ENCODE results near the gene TPO.

DNA sequence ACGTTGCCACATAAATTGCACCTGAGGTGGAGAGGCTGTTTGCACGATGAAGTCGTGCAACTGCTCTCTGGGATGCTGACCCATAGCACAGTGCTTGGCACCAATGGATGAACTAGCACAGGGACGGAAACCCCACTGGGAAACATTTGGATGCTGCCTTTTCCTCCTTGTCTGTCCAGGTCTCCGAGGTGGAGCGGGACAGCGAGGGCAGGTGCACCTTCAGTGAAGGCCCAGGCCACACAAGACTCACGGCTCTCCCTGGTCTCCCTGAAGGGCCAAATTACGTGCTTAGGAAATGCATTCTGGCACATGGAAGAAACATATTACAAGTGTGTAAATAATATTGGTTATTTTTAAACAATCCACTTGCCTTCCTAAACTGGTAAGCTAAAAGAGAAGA is 70.3 kb downstream of the TPO start:
- TF ChIP-seq, protein P1, sequence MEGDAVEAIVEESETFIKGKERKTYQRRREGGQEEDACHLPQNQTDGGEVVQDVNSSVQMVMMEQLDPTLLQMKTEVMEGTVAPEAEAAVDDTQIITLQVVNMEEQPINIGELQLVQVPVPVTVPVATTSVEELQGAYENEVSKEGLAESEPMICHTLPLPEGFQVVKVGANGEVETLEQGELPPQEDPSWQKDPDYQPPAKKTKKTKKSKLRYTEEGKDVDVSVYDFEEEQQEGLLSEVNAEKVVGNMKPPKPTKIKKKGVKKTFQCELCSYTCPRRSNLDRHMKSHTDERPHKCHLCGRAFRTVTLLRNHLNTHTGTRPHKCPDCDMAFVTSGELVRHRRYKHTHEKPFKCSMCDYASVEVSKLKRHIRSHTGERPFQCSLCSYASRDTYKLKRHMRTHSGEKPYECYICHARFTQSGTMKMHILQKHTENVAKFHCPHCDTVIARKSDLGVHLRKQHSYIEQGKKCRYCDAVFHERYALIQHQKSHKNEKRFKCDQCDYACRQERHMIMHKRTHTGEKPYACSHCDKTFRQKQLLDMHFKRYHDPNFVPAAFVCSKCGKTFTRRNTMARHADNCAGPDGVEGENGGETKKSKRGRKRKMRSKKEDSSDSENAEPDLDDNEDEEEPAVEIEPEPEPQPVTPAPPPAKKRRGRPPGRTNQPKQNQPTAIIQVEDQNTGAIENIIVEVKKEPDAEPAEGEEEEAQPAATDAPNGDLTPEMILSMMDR (IDR thresholded peaks at IDR 0.05; ENCODE audit: low read length): no peak
- no peak for TF ChIP-seq EZH2 (optimal IDR thresholded peaks at IDR 0.05; ENCODE audit: low read depth, low read length)

All from MM.1S (cell line).